Measurements from ENCODE around the gene GUK1.

DNA sequence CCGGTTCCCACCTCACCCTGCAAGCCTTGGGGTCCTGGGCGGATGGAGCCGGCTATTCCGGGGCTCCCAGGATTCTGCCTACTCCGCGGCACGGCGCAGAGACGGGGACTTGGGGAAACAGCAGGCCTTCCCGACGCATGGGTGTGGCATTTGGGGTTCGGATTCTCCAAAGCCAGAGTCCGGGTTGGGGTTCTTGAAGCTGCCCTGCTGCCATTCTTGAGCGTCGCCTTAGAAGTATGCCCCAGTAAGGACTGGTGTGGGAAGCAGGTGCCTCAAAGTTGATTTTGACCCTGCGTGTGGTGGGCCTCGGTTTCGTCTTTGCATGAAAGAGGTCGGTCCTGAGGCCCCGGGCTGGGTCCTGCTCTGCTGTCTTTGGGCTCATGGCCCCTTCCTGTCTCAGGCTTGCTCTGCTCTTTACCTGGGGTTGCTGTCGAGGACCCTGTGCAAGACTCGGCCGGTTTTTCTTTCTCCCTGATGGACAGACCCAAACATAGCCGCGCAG is 696 bp downstream of the GUK1 start:
- TF ChIP-seq TCF12 (IDR thresholded peaks at IDR 0.05; ENCODE audit: low read depth, low read length) = no peak
- TF ChIP-seq, protein P1, sequence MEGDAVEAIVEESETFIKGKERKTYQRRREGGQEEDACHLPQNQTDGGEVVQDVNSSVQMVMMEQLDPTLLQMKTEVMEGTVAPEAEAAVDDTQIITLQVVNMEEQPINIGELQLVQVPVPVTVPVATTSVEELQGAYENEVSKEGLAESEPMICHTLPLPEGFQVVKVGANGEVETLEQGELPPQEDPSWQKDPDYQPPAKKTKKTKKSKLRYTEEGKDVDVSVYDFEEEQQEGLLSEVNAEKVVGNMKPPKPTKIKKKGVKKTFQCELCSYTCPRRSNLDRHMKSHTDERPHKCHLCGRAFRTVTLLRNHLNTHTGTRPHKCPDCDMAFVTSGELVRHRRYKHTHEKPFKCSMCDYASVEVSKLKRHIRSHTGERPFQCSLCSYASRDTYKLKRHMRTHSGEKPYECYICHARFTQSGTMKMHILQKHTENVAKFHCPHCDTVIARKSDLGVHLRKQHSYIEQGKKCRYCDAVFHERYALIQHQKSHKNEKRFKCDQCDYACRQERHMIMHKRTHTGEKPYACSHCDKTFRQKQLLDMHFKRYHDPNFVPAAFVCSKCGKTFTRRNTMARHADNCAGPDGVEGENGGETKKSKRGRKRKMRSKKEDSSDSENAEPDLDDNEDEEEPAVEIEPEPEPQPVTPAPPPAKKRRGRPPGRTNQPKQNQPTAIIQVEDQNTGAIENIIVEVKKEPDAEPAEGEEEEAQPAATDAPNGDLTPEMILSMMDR (IDR thresholded peaks at IDR 0.05; ENCODE audit: control extremely low read depth in 1 of 3, insufficient read depth in 1 of 3, low read depth in 1 of 3, low read length in 3 of 3) = no peak
- TF ChIP-seq ZNF274 (IDR thresholded peaks at IDR 0.05; ENCODE audit: borderline replicate concordance, extremely low read depth, low read length) = no peak
- no peak for TF ChIP-seq NANOG (IDR thresholded peaks at IDR 0.05; ENCODE audit: insufficient read depth, low read depth, low read length, poor library complexity, severe bottlenecking)
- no peak for TF ChIP-seq EGR1 (IDR thresholded peaks at IDR 0.05; ENCODE audit: borderline replicate concordance, low read depth, low read length)
- no peak for TF ChIP-seq POLR2AphosphoS5 (IDR thresholded peaks at IDR 0.05; ENCODE audit: low read depth, low read length)
- no peak for TF ChIP-seq MAX (IDR thresholded peaks at IDR 0.05)
- TF ChIP-seq, protein P2, sequence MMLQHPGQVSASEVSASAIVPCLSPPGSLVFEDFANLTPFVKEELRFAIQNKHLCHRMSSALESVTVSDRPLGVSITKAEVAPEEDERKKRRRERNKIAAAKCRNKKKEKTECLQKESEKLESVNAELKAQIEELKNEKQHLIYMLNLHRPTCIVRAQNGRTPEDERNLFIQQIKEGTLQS (IDR thresholded peaks at IDR 0.05; ENCODE audit: insufficient read depth, low read depth, low read length) = no peak
- no peak for TF ChIP-seq EP300 (IDR thresholded peaks at IDR 0.05; ENCODE audit: borderline replicate concordance in 1 of 2, low read depth in 2 of 2, low read length in 2 of 2)
